ENCODE results near the gene C11orf91. TPM values are rescaled to one million over a fixed set of nuclear protein-coding genes. Genes with fewer than 3 reads are reported as not detected.
A peak's percentile ranks its signal among the peaks of the same experiment; 100 is the strongest.

C11orf91 gene
- total and polyA plus RNA-seq, 2 of the 8 experiments (the other 6 are each of a cell fraction or from before 2014, with no cell fraction given): not detected

DNA sequence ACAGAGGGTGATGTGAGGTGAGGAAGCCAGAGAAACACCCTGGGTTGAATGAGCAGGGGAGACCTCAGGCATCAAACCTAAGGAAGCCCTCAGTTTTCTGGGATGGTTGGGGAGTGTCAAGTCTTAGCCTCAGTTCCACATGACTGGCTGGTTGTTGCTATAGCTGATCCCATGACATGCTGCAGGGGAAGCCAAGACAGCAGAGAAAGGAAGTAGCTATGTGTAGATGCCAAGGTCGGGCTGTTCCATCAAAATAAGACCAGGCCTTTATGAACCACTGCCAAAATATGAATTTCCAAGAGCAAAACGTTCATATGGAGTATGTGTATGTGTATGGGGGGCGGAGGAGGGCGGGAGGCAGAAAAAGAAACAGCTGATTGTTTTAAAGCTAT is 24.0 kb upstream of the C11orf91 start:
- Histone ChIP-seq H3K14ac (ENCODE audit: insufficient read length) (no peak overlapping the region), H3K79me2 (ENCODE audit: control insufficient read depth in 1 of 2, insufficient read depth in 2 of 2, low read length in 2 of 2) (peaks cover 0 to 19% of the 10 kb centered on the region in 2 experiments; a peak in 2 of 4 replicates), H3K23me2 (ENCODE audit: low read depth, low read length) (no peaks in the 10 kb centered on the region), H4K20me1 (replicated peaks in 1 of 2; ENCODE audit: control insufficient read depth in 1 of 2, insufficient read depth in 2 of 2, low read length in 2 of 2) (peaks cover 2 to 7% of the 10 kb centered on the region in 2 experiments), H3K23ac (ENCODE audit: insufficient read length) (no peak overlapping the region), H3K36me3 (ENCODE audit: control insufficient read depth in 2 of 4, insufficient read depth in 4 of 4, low read length in 3 of 4) (peaks cover 0 to 16% (median 10%) of the 10 kb centered on the region in 4 experiments; a peak in 5 of 8 replicates), H4K5ac (ENCODE audit: insufficient read length, low read depth, low read length) (no peak overlapping the region), H3K4me1 (replicated peaks in 1 of 4; ENCODE audit: control insufficient read depth in 3 of 4, insufficient read depth in 4 of 4, low read length in 3 of 4) (peaks cover 0 to 4% (median under 1%) of the 10 kb centered on the region in 4 experiments; a peak in 3 of 7 replicates), H2AK5ac (ENCODE audit: low read depth, low read length) (no peak overlapping the region; the same call in 1 of the 2 replicates), H3K18ac (ENCODE audit: extremely low read depth, low read length) (no peak overlapping the region), H2BK12ac (ENCODE audit: low read depth, low read length) (no peak overlapping the region), H3K79me1 (ENCODE audit: low read depth, low read length) (peaks cover 12% of the 10 kb centered on the region; the same call in 1 of the 2 replicates), H2AFZ (ENCODE audit: low read length) (no peak overlapping the region), H4K8ac (ENCODE audit: extremely low read depth, insufficient read depth, low read length) (no peak overlapping the region), H2BK5ac (ENCODE audit: low read depth, low read length) (0 out of 2 replicates have a peak overlapping the region, but pooled peaks have one; percentile 0), H2BK120ac (replicated peaks; ENCODE audit: low read depth, low read length) (no peak overlapping the region), H3K4me3 (ENCODE audit: extremely low read depth in 1 of 4, insufficient read depth in 2 of 4, low read depth in 3 of 4, low read length in 4 of 4) (no peak overlapping the region), H3K56ac (replicated peaks; ENCODE audit: insufficient read length, low read depth, low read length) (no peak overlapping the region), H4K91ac (replicated peaks; ENCODE audit: insufficient read length, low read length) (no peak overlapping the region), H3K27me3 (replicated peaks in 1 of 4; ENCODE audit: control insufficient read depth in 3 of 4, extremely low read depth in 1 of 4, insufficient read depth in 3 of 4, low read length in 3 of 4) (no peaks in the 10 kb centered on the region), H2BK15ac (ENCODE audit: low read length) (no peak overlapping the region), H3K9me3 (ENCODE audit: insufficient read depth in 2 of 2, low read depth in 1 of 2, low read length in 1 of 2) (no peaks in the 10 kb centered on the region), H3K27ac (ENCODE audit: low read depth, low read length) (no peak overlapping the region; the same call in 1 of the 2 replicates), H2BK20ac (ENCODE audit: low read length) (no peak overlapping the region), H3K4ac (replicated peaks; ENCODE audit: insufficient read length, low read depth, low read length) (no peak overlapping the region), H3K9ac (replicated peaks in 1 of 4; ENCODE audit: extremely low read depth in 1 of 4, low read depth in 3 of 4, low read length in 3 of 4) (no peak overlapping the region), H3K4me2 (ENCODE audit: insufficient read depth in 1 of 2, low read depth in 2 of 2, low read length in 2 of 2) (no peak overlapping the region)
- DNase-seq (ENCODE audit: low read depth in 1 of 2, low spot score in 2 of 2) (no peak), FAIRE-seq (no peak)
- ChIA-PET CTCF (ENCODE audit: partially characterized antibody) (interaction anchor here (0.6 to 3.0 kb wide), 4 partner anchors 9 to 105 kb away, joined by 3 to 8 read pairs (median 4); no protein-coding TSS in a partner anchor), POLR2A (ENCODE audit: partially characterized antibody) (interaction anchor here (0.8 to 1.1 kb wide), 3 partner anchors 9 to 23 kb away, joined by 3 to 4 read pairs (median 4); no protein-coding TSS in a partner anchor)
- WGBS, 2 experiments (ENCODE audit: extremely low coverage in 1 of 2, insufficient coverage in 1 of 2, insufficient read length in 1 of 2, insufficient replicate concordance in 2 of 2, low coverage in 1 of 2, low lambda C conversion rate in 2 of 2, missing lambda C conversion rate in 1 of 2): 94% methylated on average over 4 of the region's 4 CpGs; no CpG with 5 or more reads in 1 of the 2 experiments
- TF ChIP-seq RFX5 (IDR thresholded peaks at IDR 0.05; ENCODE audit: borderline replicate concordance, low read depth, low read length) (no peak), CHD2 (IDR thresholded peaks at IDR 0.05; ENCODE audit: low read length) (no peak), SP4 (IDR thresholded peaks at IDR 0.05; ENCODE audit: low read length) (no peak), KDM4A (IDR thresholded peaks at IDR 0.05; ENCODE audit: low read depth, low read length, severe bottlenecking) (no peak), POU5F1 (IDR thresholded peaks at IDR 0.05; ENCODE audit: low read depth, low read length) (no peak), NANOG (IDR thresholded peaks at IDR 0.05; ENCODE audit: insufficient read depth, low read depth, low read length, poor library complexity, severe bottlenecking) (no peak), SRF (IDR thresholded peaks at IDR 0.05; ENCODE audit: low read depth, low read length) (no peak), HDAC6 (IDR thresholded peaks at IDR 0.05; ENCODE audit: low read depth, low read length) (no peak), ZNF274 (IDR thresholded peaks at IDR 0.05; ENCODE audit: borderline replicate concordance, extremely low read depth, low read length) (no peak), EP300 (IDR thresholded peaks at IDR 0.05; ENCODE audit: borderline replicate concordance in 1 of 2, low read depth in 2 of 2, low read length in 2 of 2) (no peak), TAF1 (IDR thresholded peaks at IDR 0.05; ENCODE audit: low read depth, low read length) (no peak), TEAD4 (IDR thresholded peaks at IDR 0.05; ENCODE audit: low read depth, low read length) (no peak), NRF1 (IDR thresholded peaks at IDR 0.05; ENCODE audit: low read depth, low read length) (no peak)
- TF ChIP-seq, protein P1, sequence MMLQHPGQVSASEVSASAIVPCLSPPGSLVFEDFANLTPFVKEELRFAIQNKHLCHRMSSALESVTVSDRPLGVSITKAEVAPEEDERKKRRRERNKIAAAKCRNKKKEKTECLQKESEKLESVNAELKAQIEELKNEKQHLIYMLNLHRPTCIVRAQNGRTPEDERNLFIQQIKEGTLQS (IDR thresholded peaks at IDR 0.05; ENCODE audit: insufficient read depth, low read depth, low read length): no peak

Data from H1 (cell line).